Measurements from ENCODE around the gene PLSCR4. TPM values are rescaled to one million over a fixed set of nuclear protein-coding genes. Genes with fewer than 3 reads are reported as not detected.
A peak's percentile ranks its signal among the peaks of the same experiment; 100 is the strongest.

Gene PLSCR4
- total RNA-seq, 1 donor from 2014 or later, result 14.2 TPM

- intact Hi-C loops (cut with DNase I), result no loop called here
- DNase-seq (ENCODE audit: low spot score), result no peak
These were observed 47.1 kb downstream of the PLSCR4 start for GRCh38 chr3:146203776-146204175.

GRCh38 chr3:146200461-146201220, 50.3 kb downstream of the PLSCR4 start:
- intact Hi-C loops (cut with DNase I), result no loop called here
- no peak for DNase-seq (ENCODE audit: low spot score)

GRCh38 chr3:146199762-146200161, 51.1 kb downstream of the PLSCR4 start:
- intact Hi-C loops (cut with DNase I), result no loop called here
- no peak for DNase-seq (ENCODE audit: low spot score)

- DNase-seq (ENCODE audit: low spot score), result no peak
- intact Hi-C loops (cut with DNase I), result no loop called here
These were observed 54.1 kb downstream of the PLSCR4 start for GRCh38 chr3:146196789-146197188.

- DNase-seq (ENCODE audit: low spot score), result no peak
- intact Hi-C loops (cut with DNase I), result no loop called here
These were observed 55.3 kb downstream of the PLSCR4 start for GRCh38 chr3:146195605-146196004.

- no peak for DNase-seq (ENCODE audit: low spot score)
- intact Hi-C loops (cut with DNase I), result no loop called here
These were observed 55.9 kb downstream of the PLSCR4 start for GRCh38 chr3:146195030-146195429.

GRCh38 chr3:146191051-146191450, 59.9 kb downstream of the PLSCR4 start:
- intact Hi-C loops (cut with DNase I), result no loop called here
- no peak for DNase-seq (ENCODE audit: low spot score)

GRCh38 chr3:146189519-146190173, 61.3 kb downstream of the PLSCR4 start:
- no peak for DNase-seq (ENCODE audit: low spot score)
- intact Hi-C loops (cut with DNase I), result loop anchor here (2.0 kb wide), 2 partner anchors 127 to 137 kb away; no protein-coding TSS in a partner anchor

GRCh38 chr3:146187334-146187950, 63.5 kb downstream of the PLSCR4 start:
- intact Hi-C loops (cut with DNase I), result no loop called here

GRCh38 chr3:146184241-146185015, 66.5 kb downstream of the PLSCR4 start:
- intact Hi-C loops (cut with DNase I), result no loop called here
- no peak for DNase-seq (ENCODE audit: low spot score)

More at GRCh38 chr3:146187334-146187950, 63.5 kb downstream of the PLSCR4 start:
- no peak for DNase-seq (ENCODE audit: low spot score)

GRCh38 chr3:146181216-146181615, 69.7 kb downstream of the PLSCR4 start:
- intact Hi-C loops (cut with DNase I), result no loop called here
- DNase-seq (ENCODE audit: low spot score), result no peak

- intact Hi-C loops (cut with DNase I), result no loop called here
- no peak for DNase-seq (ENCODE audit: low spot score)
These were observed 70.5 kb downstream of the PLSCR4 start for GRCh38 chr3:146180376-146180775.

GRCh38 chr3:146178006-146178689, 72.8 kb downstream of the PLSCR4 start:
- intact Hi-C loops (cut with DNase I), result no loop called here
- no peak for DNase-seq (ENCODE audit: low spot score)

GRCh38 chr3:146177519-146177918, 73.4 kb downstream of the PLSCR4 start:
- peak; percentile 74 for DNase-seq (ENCODE audit: low spot score)
- intact Hi-C loops (cut with DNase I), result no loop called here

GRCh38 chr3:146177072-146177471, 73.8 kb downstream of the PLSCR4 start:
- no peak for DNase-seq (ENCODE audit: low spot score)
- intact Hi-C loops (cut with DNase I), result no loop called here

- intact Hi-C loops (cut with DNase I), result no loop called here
- DNase-seq (ENCODE audit: low spot score), result no peak
These were observed 78.3 kb downstream of the PLSCR4 start for GRCh38 chr3:146172586-146172985.

GRCh38 chr3:146170591-146170990, 80.3 kb downstream of the PLSCR4 start:
- DNase-seq (ENCODE audit: low spot score), result no peak

GRCh38 chr3:146169891-146170290, 81.0 kb downstream of the PLSCR4 start:
- intact Hi-C loops (cut with DNase I), result no loop called here
- no peak for DNase-seq (ENCODE audit: low spot score)

More at GRCh38 chr3:146170591-146170990, 80.3 kb downstream of the PLSCR4 start:
- intact Hi-C loops (cut with DNase I), result no loop called here

- intact Hi-C loops (cut with DNase I), result no loop called here
- DNase-seq (ENCODE audit: low spot score), result no peak
These were observed 84.1 kb downstream of the PLSCR4 start for GRCh38 chr3:146166826-146167225.

Measured in cardiac septum (tissue), 1 donor.